ENCODE data around the gene MYMX. TPM values are rescaled to one million over a fixed set of nuclear protein-coding genes. Genes with fewer than 3 reads are reported as not detected.

MYMX gene
- total and polyA plus RNA-seq, 4 donors = 0.14 TPM; not detected in 3

GRCh38 chr6:44227148-44227793, 10.5 kb downstream of the MYMX start:
- 78% methylated on average over 7 of the region's 7 CpGs for WGBS
- Histone ChIP-seq H3K27ac (ENCODE audit: low read depth in 1 of 2, low read length in 2 of 2) (peak overlapping the region; percentile 69 to 75), H3K4me1 (ENCODE audit: control insufficient read depth in 4 of 4, insufficient read depth in 4 of 4, low read length in 3 of 4) (peaks cover 42 to 87% (median 77%) of the 10 kb centered on the region in 4 donors), H3K27me3 (ENCODE audit: control insufficient read depth in 4 of 4, insufficient read depth in 4 of 4, low read length in 3 of 4) (no peaks in the 10 kb centered on the region), H3K9ac (ENCODE audit: low read depth in 1 of 2, low read length in 2 of 2) (no peak overlapping the region), H3K4me3 (ENCODE audit: low read depth in 1 of 3, low read length in 3 of 3) (no peak overlapping the region), H3K36me3 (ENCODE audit: control insufficient read depth in 4 of 4, insufficient read depth in 3 of 4, low read depth in 1 of 4, low read length in 3 of 4) (peaks cover 0 to 4% (median 2%) of the 10 kb centered on the region in 4 donors), H3K9me3 (ENCODE audit: control insufficient read depth in 4 of 4, low read length in 3 of 4) (no peaks in the 10 kb centered on the region)
- peak; percentile 71 for DNase-seq (ENCODE audit: low spot score)
- no peak for TF ChIP-seq HNF4A (conservative IDR thresholded peaks at IDR 0.05)
- no peak for TF ChIP-seq MAX (IDR thresholded peaks at IDR 0.05)
- TF ChIP-seq SP1 (IDR thresholded peaks at IDR 0.05) = no peak
- no peak for TF ChIP-seq FOXA2 (IDR thresholded peaks at IDR 0.05)
- TF ChIP-seq RAD21 (IDR thresholded peaks at IDR 0.05) = no peak
- TF ChIP-seq YY1 (IDR thresholded peaks at IDR 0.05) = no peak
- TF ChIP-seq EGR1 (IDR thresholded peaks at IDR 0.05; ENCODE audit: low read depth in 2 of 2) = no peak
- no peak for TF ChIP-seq CTCF (IDR thresholded peaks at IDR 0.05; ENCODE audit: low read depth, low read length, missing input control)
- TF ChIP-seq GABPA (IDR thresholded peaks at IDR 0.05 in 1 of 2, conservative IDR thresholded peaks at IDR 0.05 in 1 of 2) = no peak
- no peak for TF ChIP-seq RXRA (IDR thresholded peaks at IDR 0.05)
- no peak for TF ChIP-seq FOXA1 (IDR thresholded peaks at IDR 0.05)

GRCh38 chr6:44228031-44228430, 11.3 kb downstream of the MYMX start:
- 86% methylated on average over 6 of the region's 6 CpGs for WGBS
- H3K36me3 ChIP-seq (ENCODE audit: control insufficient read depth in 4 of 4, insufficient read depth in 3 of 4, low read depth in 1 of 4, low read length in 3 of 4) = peaks cover 0 to 4% (median 2%) of the 10 kb centered on the region in 4 donors
- no peaks in the 10 kb centered on the region for H3K9me3 ChIP-seq (ENCODE audit: control insufficient read depth in 4 of 4, low read length in 3 of 4)
- H3K27ac ChIP-seq (ENCODE audit: low read depth in 1 of 2, low read length in 2 of 2) = peak overlapping the region; percentile 69 to 75
- peaks cover 39 to 86% (median 74%) of the 10 kb centered on the region in 4 donors for H3K4me1 ChIP-seq (ENCODE audit: control insufficient read depth in 4 of 4, insufficient read depth in 4 of 4, low read length in 3 of 4)
- H3K9ac ChIP-seq (ENCODE audit: low read depth in 1 of 2, low read length in 2 of 2) = no peak overlapping the region
- H3K4me3 ChIP-seq (ENCODE audit: low read depth in 1 of 3, low read length in 3 of 3) = no peak overlapping the region
- no peak for DNase-seq (ENCODE audit: low spot score)
- no peak for TF ChIP-seq FOXA2 (IDR thresholded peaks at IDR 0.05)
- no peak for TF ChIP-seq CTCF (IDR thresholded peaks at IDR 0.05; ENCODE audit: low read depth, low read length, missing input control)
- TF ChIP-seq NR2F2 (IDR thresholded peaks at IDR 0.05) = no peak
- no peak for TF ChIP-seq TAF1 (conservative IDR thresholded peaks at IDR 0.05)
- no peak for TF ChIP-seq HNF4A (conservative IDR thresholded peaks at IDR 0.05)
- H3K27me3 ChIP-seq (ENCODE audit: control insufficient read depth in 4 of 4, insufficient read depth in 4 of 4, low read length in 3 of 4) = no peaks in the 10 kb centered on the region

- Histone ChIP-seq H3K27me3 (ENCODE audit: control insufficient read depth in 4 of 4, insufficient read depth in 4 of 4, low read length in 3 of 4) (no peaks in the 10 kb centered on the region), H3K27ac (ENCODE audit: low read depth in 1 of 2, low read length in 2 of 2) (peak overlapping the region; percentile 69 to 75), H3K9me3 (ENCODE audit: control insufficient read depth in 4 of 4, low read length in 3 of 4) (no peaks in the 10 kb centered on the region), H3K9ac (ENCODE audit: low read depth in 1 of 2, low read length in 2 of 2) (no peak overlapping the region), H3K4me1 (ENCODE audit: control insufficient read depth in 4 of 4, insufficient read depth in 4 of 4, low read length in 3 of 4) (peaks cover 39 to 88% (median 77%) of the 10 kb centered on the region in 4 donors), H3K4me3 (ENCODE audit: low read depth in 1 of 3, low read length in 3 of 3) (no peak overlapping the region), H3K36me3 (ENCODE audit: control insufficient read depth in 4 of 4, insufficient read depth in 3 of 4, low read depth in 1 of 4, low read length in 3 of 4) (peaks cover 0 to 4% (median 2%) of the 10 kb centered on the region in 4 donors)
- 57% methylated on average over 7 of the region's 7 CpGs for WGBS
- DNase-seq (ENCODE audit: low spot score) = no peak
- no peak for TF ChIP-seq RAD21 (IDR thresholded peaks at IDR 0.05)
- TF ChIP-seq HNF4A (conservative IDR thresholded peaks at IDR 0.05) = peak; percentile 82 to 93
- peak; percentile 24 to 34 for TF ChIP-seq JUND (IDR thresholded peaks at IDR 0.05)
- no peak for TF ChIP-seq ATF3 (IDR thresholded peaks at IDR 0.05)
- peak; percentile 96 to 99 for TF ChIP-seq RXRA (IDR thresholded peaks at IDR 0.05)
- TF ChIP-seq MAX (IDR thresholded peaks at IDR 0.05) = peak; percentile 35
- peak; percentile 62 for TF ChIP-seq HNF4G (IDR thresholded peaks at IDR 0.05)
- TF ChIP-seq FOXA1 (IDR thresholded peaks at IDR 0.05) = peak; percentile 49
- TF ChIP-seq CTCF (IDR thresholded peaks at IDR 0.05; ENCODE audit: low read depth, low read length, missing input control) = no peak
- TF ChIP-seq EGR1 (IDR thresholded peaks at IDR 0.05; ENCODE audit: low read depth in 2 of 2) = no peak
- peak; percentile 46 for TF ChIP-seq NR2F2 (IDR thresholded peaks at IDR 0.05)
- no peak for TF ChIP-seq TAF1 (conservative IDR thresholded peaks at IDR 0.05)
- peak in 1 of 2 donors; percentile 31 for TF ChIP-seq GABPA (IDR thresholded peaks at IDR 0.05 in 1 of 2, conservative IDR thresholded peaks at IDR 0.05 in 1 of 2)
Observed at GRCh38 chr6:44228433-44228832, 11.7 kb downstream of the MYMX start.

All from liver (tissue), 9 donors.